Spleen (tissue), 11 donors: ENCODE data around the gene AXIN2. TPM values are rescaled to one million over a fixed set of nuclear protein-coding genes. Genes with fewer than 3 reads are reported as not detected.

Source experiments
- DNase-seq: peaks from one replicate; pipeline ENCODE4 v3.0.0-alpha.2; 2020
- H3K27ac ChIP-seq, 8 donors: fragments of 200-600 bp; sonication (generic) in 7 of 8; 1 replicate in 4 of 8; 2 replicates in 4 of 8; pipeline versions ENCODE4 v1.5.0 to v1.8.0; 2016 to 2021; ENCODE audit warnings: inconsistent platforms in 4 of 8, mild to moderate bottlenecking in 4 of 8, moderate library complexity in 1 of 8
- H3K27me3 ChIP-seq, 7 donors: fragments of 200-600 bp; sonication (generic) in 6 of 7; replicated peaks in 1 of 7; 1 replicate in 4 of 7; 2 replicates in 3 of 7; pipeline versions ENCODE4 v1.5.0 to v1.8.0; 2016 to 2021; ENCODE audit warnings: inconsistent platforms in 3 of 7, mild to moderate bottlenecking in 1 of 7
- H3K36me3 ChIP-seq, 6 donors: fragments of 200-600 bp; sonication (generic) in 5 of 6; 1 replicate in 4 of 6; 2 replicates in 2 of 6; pipeline versions ENCODE4 v1.5.0 to v1.8.0; 2016 to 2021; ENCODE audit warnings: inconsistent platforms in 2 of 6
- H3K4me1 ChIP-seq, 6 donors: fragments of 200-600 bp; sonication (generic) in 5 of 6; 1 replicate in 3 of 6; 2 replicates in 3 of 6; pipeline versions ENCODE4 v1.5.0 to v1.8.0; 2016 to 2021; ENCODE audit warnings: inconsistent platforms in 3 of 6
- H3K4me3 ChIP-seq, 8 donors: fragments of 200-600 bp; sonication (generic) in 7 of 8; 1 replicate in 4 of 8; 2 replicates in 4 of 8; pipeline versions ENCODE4 v1.5.0 to v1.8.0; 2016 to 2021; ENCODE audit warnings: inconsistent platforms in 4 of 8, mild to moderate bottlenecking in 4 of 8, moderate library complexity in 2 of 8
- H3K9me3 ChIP-seq, 8 donors: fragments of 200-600 bp; sonication (generic) in 7 of 8; 1 replicate in 4 of 8; 2 replicates in 4 of 8; pipeline versions ENCODE4 v1.5.0 to v1.8.0; 2016 to 2021; ENCODE audit warnings: inconsistent platforms in 4 of 8
- CTCF ChIP-seq, 11 experiments: fragments of 200-600 bp in 7 of 11; fragments of 450-650 bp in 4 of 11; sonication (generic) in 4 of 11; IDR thresholded peaks in 8 of 11; conservative IDR thresholded peaks in 3 of 11; 1 replicate in 7 of 11; 2 replicates in 4 of 11; pipeline versions ENCODE4 v1.4.0 to v1.8.0; 2016 to 2021; ENCODE audit warnings: antibody characterized with exemption in 11 of 11, inconsistent platforms in 4 of 11, mild to moderate bottlenecking in 1 of 11
- POLR2A ChIP-seq, 3 donors: fragments of 450-650 bp; IDR thresholded peaks; one replicate each; pipeline ENCODE4 v1.5.1; 2017; ENCODE audit warnings: antibody characterized with exemption in 3 of 3, mild to moderate bottlenecking in 1 of 3
- POLR2AphosphoS5 ChIP-seq, 3 donors: sonication (generic); formaldehyde crosslinking; IDR thresholded peaks; one replicate each; pipeline ENCODE4 v1.5.1; 2017; ENCODE audit warnings: antibody characterized with exemption in 3 of 3
- WGBS, 5 donors: extraction: QIAGEN DNeasy Blood & Tissue Kit in 3 of 5; methylation state at CpG; one replicate each; pipeline versions ENCODE4 v1.1.5 to v1.1.7; 2013 to 2018; 5-methylcytosine and 5-hydroxymethylcytosine counted together
- intact Hi-C: fragments of 100-400 bp; cut with DNase I; formaldehyde crosslinking; loops from one replicate; pipeline ENCODE4 v1.15.0; 2023; ENCODE audit warnings: low total_unique reads
- polyA plus RNA-seq, 3 donors: library from polyadenylated mRNA; stranded (reverse); fragments of 200-250 nt; gene quantifications; one replicate each; pipeline ENCODE4 v1.2.1, GENCODE V29; 2013
- total RNA-seq, 7 donors: library from RNA; depleted of rRNA in 3 of 7; stranded (reverse); fragments of >200 nt in 3 of 7; fragmentation: NEBNext Ultra II Directional in 4 of 7; extraction: Animal tissue kit (Norgen Biotek cat#: 25700) in 4 of 7; gene quantifications; one replicate each; pipeline versions ENCODE4 v1.1.0 to v1.2.1, GENCODE V29; 2016 to 2021
- donor health status: healthy with polysubstance abuse.
- donor health status: DM: no; HTN: no; CAD: no; lungs with moderate emphysema.
- donor health status: DM: no; HTN: no; CAD: no.
- donor health status: Bipolar disorder and iron deficiency.
- donor health status: healthy.
- donor health status: DM: no; HTN: no; CAD: no.
- donor health status: DM: yes; HTN: yes; CAD: no.

AXIN2 gene
- total and polyA plus RNA-seq, 10 donors, result 1.1 to 16.6 (median 11.0) TPM

- TF ChIP-seq CTCF (IDR thresholded peaks at IDR 0.05 in 8 of 11, conservative IDR thresholded peaks at IDR 0.05 in 3 of 11) (no peak), POLR2AphosphoS5 (IDR thresholded peaks at IDR 0.05) (no peak), POLR2A (IDR thresholded peaks at IDR 0.05) (no peak)
- peaks cover 0 to 81% (median 22%) of the 10 kb centered on the region in 6 donors for H3K36me3 ChIP-seq
- H3K9me3 ChIP-seq, result no peaks in the 10 kb centered on the region
- peaks cover 0 to 43% (median 12%) of the 10 kb centered on the region in 6 donors for H3K4me1 ChIP-seq
- DNase-seq, result peak; percentile 66
- peak overlapping the region in 3 of 8 donors; percentile 5 to 48 (median 46) for H3K27ac ChIP-seq
- H3K4me3 ChIP-seq, result no peak overlapping the region
- intact Hi-C loops, result no loop called here
- no peaks in the 10 kb centered on the region for H3K27me3 ChIP-seq
- WGBS, 5 donors, result 89 to 95% (median 92%) methylated on average over 17 of the region's 17 CpGs
Observed at GRCh38 chr17:65535777-65536572, 25.5 kb downstream of the AXIN2 start.

DNA sequence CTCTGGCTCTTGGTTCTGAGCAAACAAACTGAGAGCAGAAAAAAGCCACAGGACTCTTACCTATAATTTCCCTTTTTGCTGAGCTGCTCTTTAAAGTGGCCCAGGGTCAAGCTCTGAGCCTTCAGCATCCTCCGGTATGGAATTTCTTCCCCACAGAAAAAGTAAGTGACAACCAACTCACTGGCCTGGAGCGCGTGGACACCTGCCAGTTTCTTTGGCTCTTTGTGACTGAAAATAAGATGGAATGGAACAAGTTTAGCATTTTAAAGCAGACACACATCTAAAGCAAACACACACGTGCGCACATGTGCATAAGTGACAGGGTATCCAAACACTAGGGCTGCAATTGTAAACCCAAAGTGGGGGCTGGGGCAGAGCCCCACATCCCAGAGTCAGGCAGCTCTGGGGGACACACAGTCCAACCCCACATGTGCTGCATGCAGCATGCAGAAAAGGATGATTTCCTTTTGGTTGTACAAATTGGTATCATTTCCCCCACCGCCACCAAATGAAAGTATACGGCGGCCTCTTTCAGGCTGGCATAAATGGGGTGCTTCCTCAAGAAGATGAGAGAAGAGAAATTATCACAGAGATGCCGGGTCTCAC is 27.5 kb downstream of the AXIN2 start:
- H3K27me3 ChIP-seq, result no peaks in the 10 kb centered on the region
- TF ChIP-seq CTCF (IDR thresholded peaks at IDR 0.05 in 8 of 11, conservative IDR thresholded peaks at IDR 0.05 in 3 of 11), result no peak
- no peak for TF ChIP-seq POLR2AphosphoS5 (IDR thresholded peaks at IDR 0.05)
- TF ChIP-seq POLR2A (IDR thresholded peaks at IDR 0.05), result no peak
- peak; percentile 15 for DNase-seq
- H3K4me3 ChIP-seq, result no peak overlapping the region
- intact Hi-C loops, result no loop called here
- no peak overlapping the region for H3K27ac ChIP-seq
- WGBS, 5 donors, result 89 to 95% (median 93%) methylated on average over 9 of the region's 9 CpGs
- H3K4me1 ChIP-seq, result peaks cover 0 to 48% (median 22%) of the 10 kb centered on the region in 6 donors
- H3K36me3 ChIP-seq, result peaks cover 0 to 73% (median 22%) of the 10 kb centered on the region in 6 donors
- no peaks in the 10 kb centered on the region for H3K9me3 ChIP-seq

DNA sequence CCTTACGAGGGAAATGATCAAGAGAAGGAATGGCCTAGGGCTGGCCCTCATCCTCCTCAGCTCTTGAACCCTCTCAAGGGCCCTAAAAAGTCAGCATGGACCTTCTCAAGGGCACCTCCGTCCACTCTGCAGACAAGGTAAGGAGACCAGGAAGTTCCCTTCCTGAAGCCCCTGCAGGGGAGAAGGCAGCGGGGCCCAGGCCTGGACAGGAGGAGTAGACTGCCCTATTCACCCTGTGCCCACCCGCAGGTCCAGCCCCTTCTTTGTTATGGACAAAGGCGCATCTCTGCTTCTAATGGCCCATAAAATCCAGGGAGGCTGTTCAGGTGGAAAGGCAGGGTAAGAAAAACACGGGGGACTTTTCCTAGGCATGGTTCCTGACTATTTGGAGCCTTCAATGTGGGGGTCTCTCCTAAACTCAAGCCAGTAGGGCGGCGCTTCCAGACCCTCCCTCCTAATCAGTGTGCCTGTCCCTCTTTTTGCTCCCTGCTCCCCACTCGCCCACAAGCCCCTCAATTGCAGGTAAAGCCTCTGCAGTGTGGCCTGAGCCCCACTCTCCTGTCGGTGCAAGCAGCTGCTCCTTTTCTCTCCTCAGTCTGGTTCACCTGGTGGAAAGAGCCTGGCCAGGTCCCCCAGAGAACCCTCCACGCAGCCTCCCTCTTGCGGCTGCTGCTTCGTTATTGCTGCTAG is 28.2 kb downstream of the AXIN2 start:
- 80 to 87% (median 83%) methylated on average over 13 of the region's 13 CpGs for WGBS, 5 donors
- Histone ChIP-seq H3K4me3 (no peak overlapping the region), H3K36me3 (peaks cover 0 to 70% (median 22%) of the 10 kb centered on the region in 6 donors), H3K27me3 (no peaks in the 10 kb centered on the region), H3K27ac (peak overlapping the region in 4 of 8 donors; percentile 27 to 60 (median 44)), H3K4me1 (peaks cover 0 to 44% (median 22%) of the 10 kb centered on the region in 6 donors), H3K9me3 (no peaks in the 10 kb centered on the region)
- intact Hi-C loops, result no loop called here
- peak; percentile 66 for DNase-seq
- TF ChIP-seq CTCF (IDR thresholded peaks at IDR 0.05 in 8 of 11, conservative IDR thresholded peaks at IDR 0.05 in 3 of 11) (no peak), POLR2A (IDR thresholded peaks at IDR 0.05) (no peak), POLR2AphosphoS5 (IDR thresholded peaks at IDR 0.05) (no peak)
